Measurements from ENCODE around the gene WBP2. TPM values are rescaled to one million over a fixed set of nuclear protein-coding genes. Genes with fewer than 3 reads are reported as not detected.

Gene WBP2
- total and polyA plus RNA-seq, 2 of the 13 experiments (the other 11 are each of a cell fraction or from before 2014, with no cell fraction given), result 29.2 to 29.5 TPM

DNA sequence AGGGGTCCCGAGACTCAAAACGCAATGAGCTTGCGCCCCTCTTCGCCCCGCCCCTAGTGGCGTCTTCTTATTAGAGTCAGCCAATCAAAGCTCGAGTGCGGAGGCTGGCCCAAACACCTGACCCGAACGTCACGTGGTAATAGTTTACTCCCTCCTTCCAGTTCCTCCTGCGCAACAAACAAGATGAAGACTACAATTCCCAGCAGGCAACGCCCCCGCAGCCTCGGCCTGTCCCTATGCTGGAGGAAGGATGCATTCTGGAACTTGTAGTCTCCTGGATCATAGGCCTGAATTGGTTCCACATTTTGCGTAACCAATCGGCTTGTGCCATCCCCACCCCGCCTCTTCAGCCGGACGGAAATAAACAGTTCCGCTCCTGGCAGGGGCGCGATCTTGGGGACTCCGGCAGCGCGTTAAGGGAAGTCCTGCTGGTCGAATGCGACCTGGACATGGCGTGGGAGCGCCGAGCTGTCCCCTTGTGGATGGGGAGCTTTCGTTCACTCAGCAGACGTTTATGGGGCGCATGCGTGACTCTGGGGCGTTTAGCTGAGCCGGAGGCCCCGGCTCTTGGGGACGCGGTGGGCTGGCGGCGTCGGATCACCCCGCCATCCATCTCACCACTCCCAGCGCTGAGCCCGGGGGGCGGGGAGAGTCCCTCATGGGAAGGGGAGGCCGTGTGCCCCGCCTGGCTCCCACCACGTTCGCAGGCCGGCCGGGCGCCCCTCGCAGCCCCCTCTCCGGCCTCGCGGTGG is at the start of gene WBP2 (continued):
- TF ChIP-seq JUN (CRISPR knock-in tag; IDR thresholded peaks at IDR 0.05), result peak; percentile 38; the same call in 1 of the 2 replicates
- TF ChIP-seq GRHL1 (CRISPR knock-in tag; conservative IDR thresholded peaks at IDR 0.05), result no peak
- peak; percentile 90 for TF ChIP-seq ZNF724P (CRISPR knock-in tag; IDR thresholded peaks at IDR 0.05; ENCODE audit: borderline replicate concordance)
- TF ChIP-seq ZNF326 (CRISPR knock-in tag; IDR thresholded peaks at IDR 0.05; ENCODE audit: borderline replicate concordance), result no peak
- TF ChIP-seq ZNF644 (CRISPR knock-in tag; IDR thresholded peaks at IDR 0.05; ENCODE audit: low read depth), result no peak
- TF ChIP-seq EED (CRISPR knock-in tag; IDR thresholded peaks at IDR 0.05), result no peak; the same call in 1 of the 2 replicates
- no peak for TF ChIP-seq FOXA1 (IDR thresholded peaks at IDR 0.05)
- TF ChIP-seq FOXA1 (CRISPR knock-in tag; IDR thresholded peaks at IDR 0.05), result peak; percentile 72
- no peak for TF ChIP-seq CENPX (CRISPR knock-in tag; IDR thresholded peaks at IDR 0.05)
- TF ChIP-seq, protein P1, sequence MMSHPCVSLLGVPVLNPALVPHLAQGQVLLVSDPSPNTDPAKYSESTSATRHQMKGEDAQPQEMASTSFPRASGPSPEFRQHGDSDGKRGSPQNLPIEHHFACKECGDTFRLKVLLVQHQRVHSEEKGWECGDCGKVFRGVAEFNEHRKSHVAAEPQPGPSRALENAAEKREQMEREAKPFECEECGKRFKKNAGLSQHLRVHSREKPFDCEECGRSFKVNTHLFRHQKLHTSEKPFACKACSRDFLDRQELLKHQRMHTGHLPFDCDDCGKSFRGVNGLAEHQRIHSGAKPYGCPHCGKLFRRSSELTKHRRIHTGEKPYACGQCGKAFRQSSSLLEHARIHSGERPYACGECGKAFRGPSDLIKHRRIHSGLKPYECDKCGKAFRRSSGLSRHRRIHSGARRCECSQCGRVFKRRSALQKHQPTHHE (CRISPR knock-in tag; IDR thresholded peaks at IDR 0.05; ENCODE audit: borderline replicate concordance), result 0 out of 2 replicates have a peak, but pooled peaks have one; percentile 88
- TF ChIP-seq ZNF546 (CRISPR knock-in tag; conservative IDR thresholded peaks at IDR 0.05), result peak; percentile 87
- peak; percentile 76 for TF ChIP-seq MAF1 (CRISPR knock-in tag; IDR thresholded peaks at IDR 0.05; ENCODE audit: borderline replicate concordance)
- no peak for TF ChIP-seq MBD4 (IDR thresholded peaks at IDR 0.05; ENCODE audit: borderline replicate concordance, low read length)
- peak; percentile 51; the same call in 1 of the 2 replicates for TF ChIP-seq HOXA9 (CRISPR knock-in tag; IDR thresholded peaks at IDR 0.05; ENCODE audit: borderline replicate concordance)
- TF ChIP-seq, protein P2, sequence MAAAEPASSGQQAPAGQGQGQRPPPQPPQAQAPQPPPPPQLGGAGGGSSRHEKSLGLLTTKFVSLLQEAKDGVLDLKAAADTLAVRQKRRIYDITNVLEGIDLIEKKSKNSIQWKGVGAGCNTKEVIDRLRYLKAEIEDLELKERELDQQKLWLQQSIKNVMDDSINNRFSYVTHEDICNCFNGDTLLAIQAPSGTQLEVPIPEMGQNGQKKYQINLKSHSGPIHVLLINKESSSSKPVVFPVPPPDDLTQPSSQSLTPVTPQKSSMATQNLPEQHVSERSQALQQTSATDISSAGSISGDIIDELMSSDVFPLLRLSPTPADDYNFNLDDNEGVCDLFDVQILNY (CRISPR knock-in tag; conservative IDR thresholded peaks at IDR 0.05), result no peak; the same call in 1 of the 2 replicates
- TF ChIP-seq, protein P3, sequence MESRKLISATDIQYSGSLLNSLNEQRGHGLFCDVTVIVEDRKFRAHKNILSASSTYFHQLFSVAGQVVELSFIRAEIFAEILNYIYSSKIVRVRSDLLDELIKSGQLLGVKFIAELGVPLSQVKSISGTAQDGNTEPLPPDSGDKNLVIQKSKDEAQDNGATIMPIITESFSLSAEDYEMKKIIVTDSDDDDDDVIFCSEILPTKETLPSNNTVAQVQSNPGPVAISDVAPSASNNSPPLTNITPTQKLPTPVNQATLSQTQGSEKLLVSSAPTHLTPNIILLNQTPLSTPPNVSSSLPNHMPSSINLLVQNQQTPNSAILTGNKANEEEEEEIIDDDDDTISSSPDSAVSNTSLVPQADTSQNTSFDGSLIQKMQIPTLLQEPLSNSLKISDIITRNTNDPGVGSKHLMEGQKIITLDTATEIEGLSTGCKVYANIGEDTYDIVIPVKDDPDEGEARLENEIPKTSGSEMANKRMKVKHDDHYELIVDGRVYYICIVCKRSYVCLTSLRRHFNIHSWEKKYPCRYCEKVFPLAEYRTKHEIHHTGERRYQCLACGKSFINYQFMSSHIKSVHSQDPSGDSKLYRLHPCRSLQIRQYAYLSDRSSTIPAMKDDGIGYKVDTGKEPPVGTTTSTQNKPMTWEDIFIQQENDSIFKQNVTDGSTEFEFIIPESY (CRISPR knock-in tag; IDR thresholded peaks at IDR 0.05), result peak; percentile 21
- TF ChIP-seq ZNF557 (CRISPR knock-in tag; IDR thresholded peaks at IDR 0.05), result peak; percentile 78; the same call in 1 of the 2 replicates
- peak; percentile 83; the same call in 1 of the 2 replicates for TF ChIP-seq ZBTB42 (CRISPR knock-in tag; IDR thresholded peaks at IDR 0.05)
- peak; percentile 73 for TF ChIP-seq ZNF124 (CRISPR knock-in tag; IDR thresholded peaks at IDR 0.05)
- TF ChIP-seq, protein P4, sequence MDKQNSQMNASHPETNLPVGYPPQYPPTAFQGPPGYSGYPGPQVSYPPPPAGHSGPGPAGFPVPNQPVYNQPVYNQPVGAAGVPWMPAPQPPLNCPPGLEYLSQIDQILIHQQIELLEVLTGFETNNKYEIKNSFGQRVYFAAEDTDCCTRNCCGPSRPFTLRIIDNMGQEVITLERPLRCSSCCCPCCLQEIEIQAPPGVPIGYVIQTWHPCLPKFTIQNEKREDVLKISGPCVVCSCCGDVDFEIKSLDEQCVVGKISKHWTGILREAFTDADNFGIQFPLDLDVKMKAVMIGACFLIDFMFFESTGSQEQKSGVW (CRISPR knock-in tag; IDR thresholded peaks at IDR 0.05; ENCODE audit: borderline replicate concordance), result no peak
- TF ChIP-seq XRCC5 (optimal IDR thresholded peaks at IDR 0.05; ENCODE audit: low read length), result peak; percentile 94
- TF ChIP-seq CSRNP2 (CRISPR knock-in tag; conservative IDR thresholded peaks at IDR 0.05; ENCODE audit: low read depth), result no peak

Measured in HepG2 (cell line).